Embryonic facial prominence (tissue), 1 donor: ENCODE data around the gene CYP1A2.
"Not testable (repeated sequence)": the region's sequence is repeated elsewhere in the genome, so short reads cannot be mapped to it uniquely, and the experiment has no call there.

ENCODE experiments used
- DNase-seq: peaks from one replicate; pipeline ENCODE4 v3.0.0-alpha.2; 2016; ENCODE audit errors: extremely low spot score

The CYP1A2 gene

GRCh38 chr15:74748322-74748946 is at the start of gene CYP1A2:
Gene CYP1A2, plus strand, starts transcription at chr15:74748845. Its CDS starts 894 bp downstream, at chr15:74749739.
- no peak for DNase-seq

GRCh38 chr15:74709011-74709410 is 39.6 kb upstream of the CYP1A2 start:
- no peak for DNase-seq

- no peak for DNase-seq
These were observed 38.8 kb upstream of the CYP1A2 start for GRCh38 chr15:74709892-74710291.

GRCh38 chr15:74710319-74711094 is 38.1 kb upstream of the CYP1A2 start:
- no peak for DNase-seq

GRCh38 chr15:74712311-74712710 is 36.3 kb upstream of the CYP1A2 start:
- no peak for DNase-seq

GRCh38 chr15:74716651-74717050 is 32.0 kb upstream of the CYP1A2 start:
- DNase-seq: no peak

GRCh38 chr15:74722591-74722990 is 26.1 kb upstream of the CYP1A2 start:
- DNase-seq: no peak

- no peak for DNase-seq
These were observed 25.5 kb upstream of the CYP1A2 start for GRCh38 chr15:74723187-74723586.

- DNase-seq: no peak
These were observed 24.8 kb upstream of the CYP1A2 start for GRCh38 chr15:74723754-74724334.

- DNase-seq: no peak
These were observed 23.9 kb upstream of the CYP1A2 start for GRCh38 chr15:74724570-74725224.

- DNase-seq: no peak
These were observed 23.3 kb upstream of the CYP1A2 start, which contains the start of gene CYP1A1 for GRCh38 chr15:74725225-74725774. Gene CYP1A1, minus strand, starts transcription at chr15:74725528. Its CDS starts 2,431 bp downstream, at chr15:74723097.

- DNase-seq: no peak
These were observed 22.5 kb upstream of the CYP1A2 start for GRCh38 chr15:74725845-74726773.

- DNase-seq: no peak
These were observed 21.9 kb upstream of the CYP1A2 start for GRCh38 chr15:74726774-74727164.

GRCh38 chr15:74727727-74728126 is 20.9 kb upstream of the CYP1A2 start:
- DNase-seq: no peak

- DNase-seq: not testable (repeated sequence)
These were observed 19.9 kb upstream of the CYP1A2 start for GRCh38 chr15:74728699-74729098.

GRCh38 chr15:74729372-74729771 is 19.3 kb upstream of the CYP1A2 start:
- not testable (repeated sequence) for DNase-seq

GRCh38 chr15:74730619-74731316 is 17.9 kb upstream of the CYP1A2 start:
- no peak for DNase-seq

GRCh38 chr15:74732846-74733245 is 15.8 kb upstream of the CYP1A2 start:
- DNase-seq: no peak

- DNase-seq: no peak
These were observed 15.4 kb upstream of the CYP1A2 start for GRCh38 chr15:74733269-74733668.

GRCh38 chr15:74735305-74735704 is 13.3 kb upstream of the CYP1A2 start:
- no peak for DNase-seq
